CD4-positive, alpha-beta T cell treated with Interleukin-6 at 100 ng/mL for 8 hours (primary cell): ENCODE measurements around the gene GP1BB.

Experiments used
- DNase-seq: peaks from one replicate; pipeline ENCODE4 v3.0.0-alpha.2; 2020; ENCODE audit warnings: mixed read lengths, low spot score

GP1BB gene

DNA sequence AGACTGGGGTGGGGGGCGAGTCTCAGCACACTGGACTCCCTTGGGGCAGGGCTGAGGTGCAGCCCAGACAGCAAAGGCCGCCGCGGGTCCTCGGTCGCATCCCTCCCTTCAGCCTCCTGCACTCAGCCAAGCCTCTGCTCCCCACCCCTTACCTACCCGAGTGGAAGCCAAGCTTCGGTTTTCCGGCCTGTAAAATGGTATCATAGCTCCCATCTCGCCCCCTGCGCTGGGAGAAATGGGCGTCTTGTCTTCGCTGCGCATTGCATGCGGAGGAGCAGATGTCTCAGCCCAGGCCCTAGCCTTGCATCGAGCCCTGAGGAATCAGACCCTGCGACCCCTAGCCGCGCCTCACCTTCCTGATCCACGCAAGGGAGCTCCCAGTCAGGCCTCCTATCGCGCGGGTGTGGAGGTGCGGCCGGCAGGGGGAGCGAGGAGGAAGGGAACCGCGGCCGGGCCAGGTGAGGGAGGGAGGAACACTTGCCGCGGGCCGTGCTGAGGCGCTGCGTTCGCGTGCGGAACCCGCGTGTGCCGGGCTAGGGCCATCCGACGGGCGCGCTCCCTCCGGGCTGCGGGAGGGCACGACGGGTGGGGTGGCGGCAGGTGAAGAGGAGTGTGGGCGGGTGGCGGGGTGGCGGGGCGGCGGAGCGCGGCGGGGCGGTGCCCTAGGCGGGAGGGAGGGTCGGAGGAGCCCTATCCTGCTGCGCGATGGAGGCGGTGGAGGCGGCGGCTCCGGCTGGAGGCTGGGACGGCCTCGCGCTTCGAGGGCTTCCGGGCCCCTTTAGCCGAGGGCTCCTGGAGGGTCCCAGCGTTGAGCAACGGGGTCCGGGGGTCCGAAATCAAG is 33.2 kb downstream of the GP1BB start:
- peak; percentile 72 for DNase-seq

DNA sequence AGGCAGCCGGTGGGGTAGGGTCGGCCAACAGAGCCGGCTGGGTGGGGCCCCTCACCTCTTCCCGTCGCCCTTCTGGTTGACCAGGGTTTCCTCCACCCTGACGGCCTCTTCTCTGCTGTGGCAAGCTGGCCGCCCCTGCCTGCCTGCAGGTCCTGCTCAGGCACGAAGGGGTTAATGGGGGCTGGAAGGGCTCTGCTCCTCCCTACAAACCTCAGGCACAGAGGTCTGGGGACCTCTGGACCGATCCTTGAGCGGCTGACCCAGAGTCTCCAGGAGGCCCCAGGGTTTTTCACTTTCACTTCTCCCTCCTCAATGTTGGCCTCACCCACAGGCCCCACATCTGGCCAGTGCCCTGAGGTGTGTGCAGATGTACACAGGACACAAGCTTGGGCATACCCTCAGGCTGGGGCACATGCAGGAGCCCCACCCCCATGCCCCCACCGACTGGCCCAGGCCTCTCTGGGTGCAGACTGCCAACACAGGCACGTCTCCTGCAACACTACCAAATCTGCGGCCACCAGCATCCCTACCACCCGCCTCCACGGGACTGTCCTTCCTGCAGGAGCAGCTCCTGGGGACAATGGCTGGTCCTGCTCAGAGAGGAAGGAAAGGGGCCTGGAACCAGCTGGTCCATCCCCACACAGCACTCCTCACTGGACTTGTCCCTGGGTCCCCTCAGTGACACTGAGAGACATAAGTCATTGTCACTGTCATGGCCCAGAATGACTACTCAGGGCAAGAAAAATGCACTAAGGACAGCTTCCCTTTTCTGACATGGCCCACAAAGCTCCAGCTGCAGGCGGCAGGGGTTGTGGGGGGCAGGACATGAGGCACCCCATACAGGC is 34.0 kb downstream of the GP1BB start:
- DNase-seq = no peak

DNA sequence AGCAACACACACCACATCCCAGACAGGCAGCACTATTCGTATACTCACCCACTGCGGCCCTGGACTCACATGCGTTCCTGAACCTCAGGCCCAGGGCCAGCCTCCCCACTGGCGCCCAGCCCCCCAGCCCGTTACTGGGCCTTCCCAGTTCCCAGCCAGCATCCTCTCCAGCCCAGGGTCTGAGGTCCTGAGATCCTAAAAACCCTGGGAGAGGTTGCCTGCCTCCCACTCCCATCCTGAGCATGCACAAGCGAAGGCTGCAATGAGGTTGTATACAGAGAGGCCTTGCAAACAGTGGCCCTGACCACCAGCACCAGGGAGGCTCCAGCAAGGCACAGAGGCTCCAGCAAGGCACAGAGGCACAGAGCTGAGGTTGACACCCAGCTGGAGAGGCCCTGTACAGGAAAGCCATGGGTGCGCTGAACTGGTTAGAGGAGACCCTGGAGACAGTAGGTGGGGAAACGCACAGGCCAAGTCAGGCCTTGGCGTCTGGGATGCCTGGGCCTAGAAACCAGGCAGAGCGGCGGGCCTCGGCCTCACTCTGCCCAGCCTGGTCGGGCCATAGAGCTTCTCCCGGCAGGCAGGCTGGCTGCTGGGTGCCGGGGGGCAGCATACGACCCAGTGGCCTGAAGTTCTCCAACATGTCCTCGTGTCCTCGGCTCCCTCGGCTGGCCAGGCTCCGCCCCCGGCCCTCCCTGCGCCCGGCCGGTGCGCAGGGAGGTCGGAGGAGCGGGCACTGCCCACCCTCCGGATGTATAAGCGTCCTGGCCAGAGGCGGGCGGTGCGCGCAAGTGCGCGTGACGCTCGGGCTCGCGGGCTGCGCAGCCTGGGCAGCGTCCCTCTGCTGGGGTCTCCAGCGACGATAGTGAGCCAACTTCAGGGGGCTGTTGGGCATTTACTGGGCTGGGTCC is 34.9 kb downstream of the GP1BB start:
- DNase-seq = no peak

DNA sequence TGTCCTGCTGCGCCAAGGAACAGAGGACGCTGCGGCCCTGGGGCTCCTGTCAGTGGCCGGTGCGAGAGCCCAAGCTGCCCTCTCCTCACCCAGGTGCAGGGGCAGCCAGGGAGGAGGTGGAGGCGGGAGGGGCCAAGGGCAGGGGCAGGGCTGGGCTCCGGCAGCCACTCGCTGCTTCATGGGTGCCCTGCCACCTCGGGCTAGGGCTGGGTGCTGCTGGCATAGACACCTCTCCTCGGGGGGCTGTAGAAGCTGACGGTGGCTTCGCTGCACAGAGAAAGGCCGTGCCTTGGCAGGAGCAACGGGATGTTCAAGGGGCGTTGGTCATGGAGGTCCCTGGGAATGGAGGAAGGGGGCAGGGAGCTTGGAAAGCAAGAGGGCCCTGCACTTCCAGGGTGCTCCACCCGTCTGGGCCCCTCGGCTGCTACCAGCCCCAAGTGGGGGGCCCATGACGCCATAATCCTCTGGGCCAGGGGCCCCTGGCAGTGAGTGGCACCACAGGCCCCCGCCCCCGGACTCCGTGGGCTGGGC is 35.6 kb downstream of the GP1BB start:
- DNase-seq = no peak

DNA sequence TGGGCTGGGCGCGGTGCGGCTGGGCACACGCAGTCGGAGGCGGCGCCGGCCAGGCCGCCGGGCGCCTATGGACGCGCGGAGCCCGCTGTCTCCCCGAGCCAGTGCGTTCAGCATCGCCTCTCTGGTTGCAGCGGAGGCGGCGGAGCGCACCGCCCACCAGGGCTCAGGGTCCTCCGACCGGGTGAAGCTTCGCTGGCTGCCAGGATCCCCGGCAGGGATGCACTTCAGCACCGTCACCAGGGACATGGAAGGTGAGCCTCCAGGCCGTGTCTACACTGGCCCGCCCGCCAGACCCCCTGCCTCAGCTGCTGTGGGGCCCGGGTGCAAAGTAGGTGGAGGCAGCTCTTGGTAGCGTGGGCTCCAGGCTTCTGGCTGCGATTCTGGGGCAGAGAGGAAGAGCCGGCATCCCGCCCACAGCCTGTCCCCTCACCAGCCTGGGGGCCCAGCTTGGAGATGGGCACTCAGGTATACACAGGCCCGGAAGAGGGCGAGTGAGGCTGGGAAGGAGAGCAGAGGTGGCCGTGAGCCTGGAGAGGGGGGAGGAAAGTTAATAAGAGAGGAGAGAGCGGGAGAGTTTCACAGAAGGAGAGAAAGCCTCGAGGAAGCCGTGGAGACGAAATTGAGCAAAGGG is 36.2 kb downstream of the GP1BB start:
- no peak for DNase-seq

DNA sequence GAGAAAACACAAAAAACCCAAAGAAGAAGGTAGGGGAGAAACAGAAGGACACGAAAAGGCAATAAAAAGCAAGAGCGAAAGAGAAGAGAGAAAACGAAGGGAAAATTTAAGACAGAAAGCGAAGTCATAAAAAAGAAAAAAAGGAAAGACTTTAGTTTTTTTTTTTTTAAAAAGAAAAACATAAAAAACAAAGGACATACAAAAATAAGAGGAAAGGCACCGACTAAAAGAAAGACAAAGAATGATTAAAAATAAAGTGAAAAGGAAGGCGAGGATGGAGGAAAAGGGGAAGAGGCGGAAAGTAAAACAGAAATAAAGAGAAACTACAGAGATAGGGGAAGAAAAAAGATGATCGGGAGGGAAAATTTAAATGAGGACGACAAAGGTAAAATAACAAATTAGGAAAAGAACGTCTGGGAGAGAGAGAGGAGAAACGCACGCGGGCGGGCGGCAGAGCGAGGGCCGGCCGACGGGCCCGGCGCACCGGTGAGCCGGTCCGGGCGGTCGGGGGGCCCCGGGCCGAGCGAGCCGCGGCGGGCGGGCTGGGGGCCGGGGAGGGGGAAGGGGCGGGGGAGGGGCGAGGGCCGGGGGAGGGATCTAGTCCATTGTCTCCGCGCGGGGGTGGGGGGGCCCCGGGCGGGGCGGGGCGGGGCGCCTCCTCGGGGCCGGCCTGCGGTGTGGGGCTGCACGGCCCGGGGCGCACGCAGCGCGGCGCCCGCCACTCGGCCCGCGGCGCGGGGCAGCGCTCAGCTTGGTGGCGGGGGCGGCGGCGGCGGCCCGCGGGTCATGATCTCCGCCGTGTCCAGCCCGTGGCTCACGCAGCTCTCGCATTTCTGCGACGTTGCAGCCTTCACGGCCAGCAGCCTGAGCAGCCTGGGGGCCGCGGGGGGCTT is 37.0 kb downstream of the GP1BB start, which contains the start of gene TBX1:
Gene TBX1, plus strand, starts transcription at position 721 of the 893 bp plus-strand sequence. Its CDS starts 66 bp downstream, at position 787.
- no peak for DNase-seq

DNA sequence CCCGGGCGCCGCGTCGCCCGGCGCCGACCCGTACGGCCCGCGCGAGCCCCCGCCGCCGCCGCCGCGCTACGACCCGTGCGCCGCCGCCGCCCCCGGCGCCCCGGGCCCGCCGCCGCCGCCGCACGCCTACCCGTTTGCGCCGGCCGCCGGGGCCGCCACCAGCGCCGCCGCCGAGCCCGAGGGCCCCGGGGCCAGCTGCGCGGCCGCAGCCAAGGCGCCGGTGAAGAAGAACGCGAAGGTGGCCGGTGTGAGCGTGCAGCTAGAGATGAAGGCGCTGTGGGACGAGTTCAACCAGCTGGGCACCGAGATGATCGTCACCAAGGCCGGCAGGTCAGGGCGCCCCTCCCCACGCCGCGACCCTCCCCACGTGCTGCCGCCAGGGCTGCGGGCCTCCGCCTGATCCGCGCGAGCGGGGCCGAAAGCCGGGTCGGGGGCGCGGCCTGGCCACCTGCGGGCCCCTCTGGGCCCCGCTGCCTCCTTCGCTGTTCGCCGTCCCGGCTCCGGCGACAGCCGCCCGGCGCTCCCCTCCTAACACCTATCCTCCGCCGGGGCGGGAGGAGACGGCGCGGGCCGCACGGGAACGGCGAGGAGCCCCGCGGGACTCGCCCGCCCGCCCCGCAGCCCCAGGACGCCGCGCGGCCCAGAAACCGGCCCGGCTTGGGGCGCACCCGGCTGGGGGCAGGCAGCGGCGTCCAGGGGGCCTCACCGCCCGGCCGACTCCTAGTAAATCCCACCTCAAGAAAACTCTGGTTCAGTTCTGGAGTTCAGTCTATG is 37.8 kb downstream of the GP1BB start:
- DNase-seq = no peak

DNA sequence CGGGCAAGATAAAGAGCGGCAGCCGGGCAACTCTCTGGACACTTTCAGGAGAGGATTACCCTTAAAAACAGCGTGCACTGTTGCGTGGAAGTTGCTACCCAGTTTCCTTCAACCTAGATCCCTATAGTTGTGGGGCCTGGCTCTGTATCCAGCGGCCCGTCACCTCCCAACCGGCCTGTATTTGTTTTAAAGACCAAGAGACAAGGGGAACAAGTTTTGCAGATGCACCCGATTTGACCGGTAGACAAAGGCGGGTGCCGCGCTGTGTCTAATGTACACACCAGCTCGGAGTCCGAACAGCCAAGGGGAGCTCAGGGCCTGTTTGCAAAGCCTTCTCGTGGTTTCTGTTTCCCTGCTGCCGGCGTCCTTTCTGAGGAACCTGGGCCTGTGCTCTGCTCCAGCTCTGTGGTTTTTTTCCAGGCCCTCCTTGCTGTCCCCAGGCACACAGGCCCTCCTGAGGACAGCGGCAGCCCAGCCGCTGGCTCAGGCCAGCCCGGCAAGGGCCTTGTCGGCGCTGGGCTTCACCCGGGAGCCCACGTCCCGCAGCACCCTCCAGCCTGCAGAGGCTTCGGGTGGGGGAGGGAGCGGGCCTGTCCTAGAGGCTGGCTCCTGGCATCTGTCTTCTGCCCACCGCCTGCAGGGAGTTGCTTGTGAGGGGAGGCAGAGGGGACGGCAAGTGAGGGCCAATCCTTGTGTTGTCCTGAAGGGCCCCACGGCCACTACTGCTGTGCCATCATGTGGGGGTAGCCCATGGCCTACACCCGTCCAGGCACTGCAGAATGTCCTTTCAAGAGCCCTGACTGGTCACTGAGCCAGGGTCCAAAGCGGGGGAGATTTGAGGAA is 38.6 kb downstream of the GP1BB start:
- DNase-seq = no peak

DNA sequence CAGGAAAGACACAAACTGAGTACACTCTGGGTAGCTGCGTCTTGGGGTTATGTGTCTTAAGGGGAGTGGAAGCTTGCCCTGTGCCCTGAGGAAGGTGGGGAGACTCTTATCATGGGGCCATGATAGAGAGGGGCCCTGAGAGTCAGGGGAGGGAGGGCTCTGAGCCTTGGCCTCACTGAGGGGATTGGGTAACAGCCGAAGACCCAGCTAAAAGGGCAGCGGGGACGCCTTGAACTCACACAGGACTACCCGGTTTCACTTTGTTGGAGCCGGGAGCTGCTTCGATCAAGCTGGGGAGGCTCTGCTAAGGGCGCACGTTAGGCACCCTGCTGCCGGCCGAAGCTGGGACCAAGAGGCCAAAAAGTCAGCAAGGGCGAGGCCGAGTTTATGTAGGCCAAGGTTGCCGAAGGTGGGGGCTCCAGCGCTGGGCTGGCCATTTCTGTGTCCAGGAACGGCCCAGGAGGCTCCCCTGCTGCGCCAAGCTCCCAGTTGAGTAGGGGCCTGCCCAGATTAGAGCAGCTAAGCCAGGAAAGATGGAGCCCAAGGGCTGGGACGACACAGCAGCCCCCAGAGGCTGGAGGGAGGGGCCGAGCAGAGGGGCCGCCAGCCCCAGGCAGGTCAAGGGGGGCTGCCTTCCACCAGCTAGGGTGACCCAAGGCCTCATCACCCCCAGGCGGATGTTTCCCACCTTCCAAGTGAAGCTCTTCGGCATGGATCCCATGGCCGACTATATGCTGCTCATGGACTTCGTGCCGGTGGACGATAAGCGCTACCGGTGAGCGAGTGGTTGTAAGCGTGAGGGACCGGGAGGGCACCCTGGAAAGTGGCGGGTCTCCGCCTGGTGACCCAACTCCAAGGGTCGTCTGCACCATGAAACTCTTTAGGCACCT is 39.5 kb downstream of the GP1BB start:
- no peak for DNase-seq

DNA sequence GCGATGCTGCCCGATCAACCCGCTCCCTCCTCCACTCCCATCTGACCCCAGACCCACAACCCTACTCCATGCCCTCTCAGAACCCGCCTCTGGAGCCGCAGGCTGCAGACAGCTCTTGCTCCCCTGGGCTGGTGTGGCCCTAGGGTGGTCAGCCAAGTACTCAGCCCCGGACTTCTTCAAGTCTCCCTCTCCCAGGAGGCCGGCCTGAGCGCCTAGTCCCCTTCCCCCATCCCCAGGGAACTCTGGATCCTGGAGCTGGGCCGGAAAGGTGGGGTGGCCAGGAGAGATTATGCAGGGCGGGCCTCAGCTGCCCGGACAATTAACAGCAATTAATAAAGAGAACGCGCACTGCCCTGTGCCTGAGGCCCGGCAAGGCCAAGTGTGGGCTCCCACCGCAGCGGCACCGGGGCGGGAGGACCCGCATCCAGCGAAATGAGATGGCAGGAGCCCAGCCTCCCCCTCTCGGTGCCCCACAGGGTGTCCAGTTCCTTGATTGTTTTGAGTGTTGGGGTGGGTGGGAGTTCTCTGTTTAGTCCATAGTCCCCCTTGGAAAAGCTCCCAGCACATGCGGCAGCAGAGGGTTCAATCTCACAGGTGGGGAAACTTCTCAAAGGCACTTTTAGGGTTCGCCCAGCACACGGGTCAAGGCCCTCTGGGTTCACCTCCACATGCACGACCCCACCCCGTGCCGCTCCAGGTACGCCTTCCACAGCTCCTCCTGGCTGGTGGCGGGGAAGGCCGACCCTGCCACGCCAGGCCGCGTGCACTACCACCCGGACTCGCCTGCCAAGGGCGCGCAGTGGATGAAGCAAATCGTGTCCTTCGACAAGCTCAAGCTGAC is 40.3 kb downstream of the GP1BB start:
- no peak for DNase-seq

DNA sequence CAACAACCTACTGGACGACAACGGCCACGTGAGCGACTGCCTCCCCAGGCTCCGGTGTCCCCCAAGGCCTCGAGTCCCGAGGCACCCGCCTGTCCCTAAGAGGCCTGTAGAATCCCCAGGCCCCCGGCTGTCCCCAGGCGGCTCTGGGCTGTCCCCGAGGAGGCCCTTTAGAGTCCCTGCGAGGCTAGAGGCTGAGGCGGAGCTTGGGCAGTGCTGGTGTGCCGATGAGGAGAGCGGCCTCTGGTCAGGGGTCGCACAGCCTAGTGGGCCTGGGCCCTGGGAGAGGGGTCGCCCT is 40.9 kb downstream of the GP1BB start:
- DNase-seq = no peak

DNA sequence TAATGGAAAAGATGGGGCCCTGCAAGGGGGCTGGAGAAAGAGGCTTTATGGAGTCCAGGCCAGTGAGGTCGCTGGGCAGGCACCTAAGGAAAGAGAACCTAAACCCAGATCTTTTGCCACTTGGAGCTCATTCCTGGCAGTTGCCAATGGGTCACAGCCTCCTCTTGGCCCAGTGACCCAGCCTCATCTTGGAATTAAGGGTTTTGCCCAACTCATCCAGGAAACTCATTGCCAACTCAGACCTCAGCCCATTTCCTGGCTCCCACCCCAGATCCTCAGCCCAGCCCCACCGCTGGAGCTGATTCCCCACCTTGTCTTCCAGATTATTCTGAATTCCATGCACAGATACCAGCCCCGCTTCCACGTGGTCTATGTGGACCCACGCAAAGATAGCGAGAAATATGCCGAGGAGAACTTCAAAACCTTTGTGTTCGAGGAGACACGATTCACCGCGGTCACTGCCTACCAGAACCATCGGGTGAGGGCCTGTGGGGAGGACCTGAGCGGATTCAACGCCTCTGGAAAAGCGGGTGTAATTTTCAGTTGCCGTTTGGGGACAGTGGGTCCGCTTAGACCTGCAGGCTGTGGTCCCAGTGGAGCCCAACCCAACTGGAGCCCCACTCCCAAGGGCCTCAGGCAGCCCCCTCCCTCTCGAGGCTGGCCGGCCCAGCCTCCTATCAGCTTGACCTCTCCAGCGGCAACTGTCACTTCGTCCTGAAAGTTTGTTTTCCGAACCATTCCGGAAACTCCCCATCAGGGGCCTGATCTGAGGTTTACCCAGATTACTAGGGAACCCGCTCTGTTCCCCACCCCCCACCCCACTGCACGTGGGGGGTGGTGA is 41.5 kb downstream of the GP1BB start:
- DNase-seq = no peak

DNA sequence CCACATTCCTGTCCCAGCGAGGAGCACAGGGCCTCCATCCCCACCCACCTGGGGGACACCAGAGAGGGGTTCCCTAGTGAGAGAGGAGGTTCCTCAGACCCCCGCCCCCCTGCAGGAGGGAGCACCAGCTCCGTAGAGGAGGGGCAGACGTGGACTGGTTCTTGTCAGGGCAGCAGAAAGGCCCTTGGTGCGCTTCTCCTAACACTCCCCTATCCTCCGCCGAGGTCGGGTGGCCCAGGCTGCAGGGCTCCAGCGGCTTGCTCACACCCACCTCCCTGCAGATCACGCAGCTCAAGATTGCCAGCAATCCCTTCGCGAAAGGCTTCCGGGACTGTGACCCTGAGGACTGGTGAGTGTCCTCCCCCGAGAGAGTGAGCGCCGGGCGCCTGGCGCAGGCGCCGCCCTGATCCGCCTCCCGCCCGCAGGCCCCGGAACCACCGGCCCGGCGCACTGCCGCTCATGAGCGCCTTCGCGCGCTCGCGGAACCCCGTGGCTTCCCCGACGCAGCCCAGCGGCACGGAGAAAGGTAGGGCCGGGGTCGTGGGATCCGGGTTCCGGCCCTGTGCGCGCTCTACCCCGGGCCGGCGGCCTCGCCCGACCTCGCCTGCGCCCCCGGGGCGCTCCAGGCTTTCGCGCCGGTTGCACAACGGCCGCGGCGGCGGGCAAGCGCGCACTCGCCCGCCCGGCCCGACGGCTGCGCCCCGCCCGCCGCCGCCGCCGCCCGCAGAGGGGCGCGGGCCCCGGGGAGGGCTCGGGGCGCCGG is 42.3 kb downstream of the GP1BB start:
- no peak for DNase-seq

DNA sequence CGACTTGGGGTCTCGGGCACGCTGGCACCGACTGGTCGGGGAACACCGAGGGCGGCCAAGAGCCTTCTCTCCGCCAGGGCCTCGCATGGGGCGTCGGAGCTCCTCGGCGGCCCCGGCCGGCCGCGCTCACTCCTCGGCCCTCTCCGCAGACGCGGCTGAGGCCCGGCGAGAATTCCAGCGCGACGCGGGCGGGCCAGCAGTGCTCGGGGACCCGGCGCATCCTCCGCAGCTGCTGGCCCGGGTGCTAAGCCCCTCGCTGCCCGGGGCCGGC is 42.8 kb downstream of the GP1BB start:
- no peak for DNase-seq
